NCI-H2081 (cell line): ENCODE data around the gene MAGEA9B.
"Not testable (repeated sequence)": the region's sequence is repeated elsewhere in the genome, so short reads cannot be mapped to it uniquely, and the experiment has no call there.

Experiments
- DNase-seq, 2 experiments: peaks; one replicate each; lab custom pipeline; 2025; lab: John Stamatoyannopoulos, UW

MAGEA9B gene

DNA sequence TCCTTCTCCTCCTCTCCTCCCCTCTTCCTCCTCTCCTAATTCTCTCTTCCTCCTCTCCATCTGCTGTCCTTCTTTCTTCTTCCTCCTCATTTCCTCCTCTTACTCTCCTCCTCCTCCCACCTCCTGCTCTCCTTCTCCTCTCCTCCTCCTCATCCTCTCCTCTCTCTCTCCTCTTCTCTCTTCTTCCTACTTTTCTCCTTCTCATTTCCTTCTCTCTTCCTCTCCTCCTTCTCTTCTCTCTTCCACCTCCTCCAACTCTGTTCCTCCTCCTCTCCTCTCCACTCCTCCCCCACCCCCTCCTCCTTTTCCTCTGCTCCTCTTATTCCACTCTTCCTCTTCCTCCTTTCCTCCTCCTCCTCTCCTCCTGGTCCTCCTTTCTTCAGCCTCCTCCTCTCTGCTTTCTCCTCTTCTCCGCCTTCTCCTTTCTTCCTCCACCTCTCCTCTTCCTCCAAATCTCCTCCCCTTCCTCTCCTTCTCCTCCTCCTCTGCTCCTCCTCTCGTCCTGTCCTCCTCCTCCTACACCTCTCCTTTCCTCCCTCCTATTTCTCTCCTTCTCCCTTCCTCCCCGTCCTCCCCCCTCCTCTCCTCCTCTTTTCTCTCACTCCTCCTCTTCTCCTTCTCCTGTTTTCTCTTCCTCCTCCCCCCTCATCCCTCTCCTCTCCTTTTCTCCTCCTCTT is 52.2 kb downstream of the MAGEA9B start:
- not testable (repeated sequence) for DNase-seq

DNA sequence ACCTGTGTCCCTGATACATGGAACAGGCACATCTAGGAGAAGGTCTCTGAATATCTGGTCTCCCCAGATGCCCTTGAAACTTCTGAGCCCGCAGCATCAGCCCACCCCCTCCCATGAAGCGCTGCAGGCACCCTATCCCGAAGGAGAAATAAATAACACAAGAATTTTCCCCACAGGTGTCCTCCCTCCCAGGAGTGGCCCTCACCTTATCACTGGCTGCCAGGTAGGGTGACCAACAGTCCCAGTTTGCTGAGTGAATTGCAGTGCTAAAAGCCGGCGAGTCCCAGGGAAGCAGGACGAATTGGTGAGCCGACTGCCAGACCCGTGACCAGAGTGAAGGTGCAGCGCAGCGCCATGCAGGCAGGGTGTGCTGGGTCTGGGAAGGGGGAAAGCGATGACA is 53.3 kb downstream of the MAGEA9B start:
- not testable (repeated sequence) for DNase-seq

DNA sequence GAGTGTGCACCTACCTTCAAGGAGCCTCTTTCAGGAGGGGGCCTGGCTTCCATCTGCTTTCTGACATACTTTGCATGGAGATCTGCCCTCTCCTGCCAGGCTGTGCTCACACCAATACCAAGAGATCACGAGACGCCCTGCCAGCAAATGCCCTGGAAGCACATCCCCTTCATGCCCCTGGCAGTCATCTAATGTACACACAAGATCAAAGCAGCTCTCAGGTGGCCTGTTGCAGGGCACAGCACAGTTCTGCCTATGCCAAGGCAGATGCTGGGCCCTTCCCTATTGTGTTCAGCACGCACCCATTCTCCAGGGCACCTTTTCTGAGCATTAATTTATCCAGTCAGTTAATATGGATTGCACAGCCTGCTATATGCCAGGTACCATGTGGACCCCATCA is 54.4 kb downstream of the MAGEA9B start:
- DNase-seq = not testable (repeated sequence)
